Neural cell (in vitro differentiated cells): ENCODE measurements around the gene MINK1. TPM values are rescaled to one million over a fixed set of nuclear protein-coding genes. Genes with fewer than 3 reads are reported as not detected.

Experiments
- H2AFZ ChIP-seq: fragments of 200-600, 300-800 bp; sonication (generic), shearing (Covaris generic); 2 replicates; pipeline ENCODE4 v1.6.0; 2014; ENCODE audit warnings: low read depth, mild to moderate bottlenecking, antibody characterized with exemption, low read length, moderate library complexity
- H3F3A ChIP-seq: fragments of 200-600 bp; shearing (Covaris generic); 2 replicates; pipeline ENCODE4 v1.6.1; 2016; ENCODE audit warnings: mild to moderate bottlenecking, moderate library complexity, mixed read lengths, antibody characterized with exemption, low read length; ENCODE audit not compliant: insufficient read depth, poor library complexity, severe bottlenecking
- H3K27ac ChIP-seq: fragments of 200-600, 300-800 bp; sonication (generic), shearing (Covaris generic); 2 replicates; pipeline ENCODE4 v1.5.1; 2014; ENCODE audit warnings: mild to moderate bottlenecking, low read length, moderate library complexity
- H3K27me3 ChIP-seq: fragments of 300-800, 200-600 bp; sonication (generic), shearing (Covaris generic); 2 replicates; pipeline ENCODE4 v1.6.0; 2014; ENCODE audit warnings: mild to moderate bottlenecking, low read depth, low read length, moderate library complexity; ENCODE audit not compliant: insufficient read depth
- H3K36me3 ChIP-seq: fragments of 300-800, 200-600 bp; sonication (generic), shearing (Covaris generic); 2 replicates; pipeline ENCODE4 v1.5.1; 2014; ENCODE audit warnings: mild to moderate bottlenecking, antibody characterized with exemption, low read length, moderate library complexity; ENCODE audit not compliant: insufficient read depth
- H3K4me2 ChIP-seq: fragments of 300-800, 200-600 bp; sonication (generic), shearing (Covaris generic); 2 replicates; pipeline ENCODE4 v1.6.0; 2014; ENCODE audit warnings: mild to moderate bottlenecking, low read length
- H3K4me3 ChIP-seq: fragments of 300-800, 200-600 bp; sonication (generic), shearing (Covaris generic); 2 replicates; pipeline ENCODE4 v1.5.1; 2014; ENCODE audit warnings: mild to moderate bottlenecking, low read length, moderate library complexity
- H3K79me2 ChIP-seq: fragments of 200-600 bp; shearing (Covaris generic); replicated peaks from 2 replicates; pipeline ENCODE4 v1.6.0; 2014; ENCODE audit warnings: mild to moderate bottlenecking, low read length, moderate library complexity; ENCODE audit not compliant: insufficient read depth
- H3K9ac ChIP-seq: fragments of 300-800, 200-600 bp; sonication (generic), shearing (Covaris generic); 2 replicates; pipeline ENCODE4 v1.6.1; 2016; ENCODE audit warnings: mild to moderate bottlenecking, low read length, mixed read lengths
- H3K9me2 ChIP-seq: fragments of 200-600 bp; shearing (Covaris generic); 2 replicates; pipeline ENCODE4 v1.6.1; 2016; ENCODE audit warnings: mild to moderate bottlenecking, low read length, mixed read lengths; ENCODE audit not compliant: insufficient read depth
- H3K9me3 ChIP-seq: fragments of 200-600, 300-800 bp; sonication (generic), shearing (Covaris generic); 2 replicates; pipeline ENCODE4 v1.6.1; 2016; ENCODE audit warnings: mild to moderate bottlenecking, mixed run types, low read length, moderate library complexity, mixed read lengths
- H4K20me1 ChIP-seq: fragments of 200-600 bp; shearing (Covaris generic); 2 replicates; pipeline ENCODE4 v1.6.1; 2016; ENCODE audit warnings: mild to moderate bottlenecking, mixed run types; ENCODE audit not compliant: insufficient read depth
- EP300 ChIP-seq: fragments of 450-650 bp; conservative IDR thresholded peaks from 2 replicates; pipeline ENCODE4 v1.6.1; 2014; ENCODE audit warnings: antibody characterized with exemption, mild to moderate bottlenecking, moderate library complexity; ENCODE audit not compliant: poor library complexity, severe bottlenecking
- EZH2 ChIP-seq: fragments of 200-600, 300-800 bp; shearing (Covaris generic), sonication (generic); IDR thresholded peaks from 2 replicates; pipeline ENCODE4 v1.6.1; 2014; ENCODE audit warnings: antibody characterized with exemption, low read length, borderline replicate concordance, mild to moderate bottlenecking; ENCODE audit not compliant: insufficient read depth, poor library complexity, severe bottlenecking
- MXI1 ChIP-seq: fragments of 450-650 bp; conservative IDR thresholded peaks from 2 replicates; pipeline ENCODE4 v1.6.1; 2014; ENCODE audit warnings: antibody characterized with exemption, mild to moderate bottlenecking; ENCODE audit not compliant: poor library complexity, severe bottlenecking
- POLR2AphosphoS5 ChIP-seq: IDR thresholded peaks from 2 replicates; pipeline ENCODE4 v1.6.1; 2012
- RAD21 ChIP-seq: fragments of 450-650 bp; conservative IDR thresholded peaks from 2 replicates; pipeline ENCODE4 v1.6.1; 2014; ENCODE audit warnings: antibody characterized with exemption, mild to moderate bottlenecking, moderate library complexity
- SMC3 ChIP-seq: fragments of 450-650 bp; conservative IDR thresholded peaks from 2 replicates; pipeline ENCODE4 v1.6.1; 2014; ENCODE audit warnings: antibody characterized with exemption, mild to moderate bottlenecking, moderate library complexity; ENCODE audit not compliant: poor library complexity
- TAF1 ChIP-seq: IDR thresholded peaks from 2 replicates; pipeline ENCODE4 v1.6.1; 2012; ENCODE audit warnings: low read depth
- polyA plus RNA-seq: library from polyadenylated mRNA; depleted of rRNA; stranded (reverse); fragments of >200 nt; gene quantifications from 2 replicates; pipeline ENCODE4 v1.2.3, GENCODE V29; 2014
- TF ChIP-seq, protein P1 (sequence below): fragments of 450-650 bp; IDR thresholded peaks from 2 replicates; pipeline ENCODE4 v1.5.1; 2014; ENCODE audit warnings: antibody characterized with exemption, mild to moderate bottlenecking, moderate library complexity; ENCODE audit not compliant: poor library complexity, severe bottlenecking
- TF ChIP-seq, protein P2 (sequence below): IDR thresholded peaks from 2 replicates; pipeline ENCODE4 v1.6.1; 2012; ENCODE audit warnings: borderline replicate concordance

Gene MINK1
- polyA plus RNA-seq, 1 donor from 2014 or later: 38.1 TPM

DNA sequence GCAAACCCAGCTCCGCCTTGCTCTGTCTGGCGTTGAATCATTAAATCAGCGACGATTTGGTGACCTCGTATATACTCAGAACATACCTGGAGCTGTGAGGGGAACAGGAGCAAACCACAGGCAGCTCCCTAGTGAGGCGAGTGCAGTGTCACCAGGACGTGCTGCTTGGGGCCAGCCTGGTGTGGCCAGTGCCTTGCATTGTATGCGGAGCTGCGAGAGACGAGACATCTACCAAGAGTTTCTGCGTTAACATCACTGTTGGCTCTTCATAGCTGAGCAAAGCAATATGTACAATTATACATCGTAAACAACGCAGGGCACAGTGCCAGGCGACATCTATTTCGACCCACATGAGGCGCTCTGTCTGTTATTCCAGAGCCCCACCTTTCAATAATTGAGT lies 27.9 kb downstream of the MINK1 start:
- Histone ChIP-seq H3K36me3 (no peaks in the 10 kb centered on the region), H2AFZ (no peak overlapping the region), H3K4me2 (no peak overlapping the region), H3K79me2 (no peaks in the 10 kb centered on the region), H3F3A (no peaks in the 10 kb centered on the region), H3K27ac (no peak overlapping the region), H3K4me3 (no peak overlapping the region), H4K20me1 (no peaks in the 10 kb centered on the region), H3K27me3 (no peaks in the 10 kb centered on the region), H3K9me2 (no peaks in the 10 kb centered on the region), H3K9me3 (no peaks in the 10 kb centered on the region), H3K9ac (no peak overlapping the region)
- TF ChIP-seq MXI1 (no peak), EP300 (no peak), EZH2 (no peak), SMC3 (no peak)
- TF ChIP-seq, protein P1, sequence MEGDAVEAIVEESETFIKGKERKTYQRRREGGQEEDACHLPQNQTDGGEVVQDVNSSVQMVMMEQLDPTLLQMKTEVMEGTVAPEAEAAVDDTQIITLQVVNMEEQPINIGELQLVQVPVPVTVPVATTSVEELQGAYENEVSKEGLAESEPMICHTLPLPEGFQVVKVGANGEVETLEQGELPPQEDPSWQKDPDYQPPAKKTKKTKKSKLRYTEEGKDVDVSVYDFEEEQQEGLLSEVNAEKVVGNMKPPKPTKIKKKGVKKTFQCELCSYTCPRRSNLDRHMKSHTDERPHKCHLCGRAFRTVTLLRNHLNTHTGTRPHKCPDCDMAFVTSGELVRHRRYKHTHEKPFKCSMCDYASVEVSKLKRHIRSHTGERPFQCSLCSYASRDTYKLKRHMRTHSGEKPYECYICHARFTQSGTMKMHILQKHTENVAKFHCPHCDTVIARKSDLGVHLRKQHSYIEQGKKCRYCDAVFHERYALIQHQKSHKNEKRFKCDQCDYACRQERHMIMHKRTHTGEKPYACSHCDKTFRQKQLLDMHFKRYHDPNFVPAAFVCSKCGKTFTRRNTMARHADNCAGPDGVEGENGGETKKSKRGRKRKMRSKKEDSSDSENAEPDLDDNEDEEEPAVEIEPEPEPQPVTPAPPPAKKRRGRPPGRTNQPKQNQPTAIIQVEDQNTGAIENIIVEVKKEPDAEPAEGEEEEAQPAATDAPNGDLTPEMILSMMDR: no peak

DNA sequence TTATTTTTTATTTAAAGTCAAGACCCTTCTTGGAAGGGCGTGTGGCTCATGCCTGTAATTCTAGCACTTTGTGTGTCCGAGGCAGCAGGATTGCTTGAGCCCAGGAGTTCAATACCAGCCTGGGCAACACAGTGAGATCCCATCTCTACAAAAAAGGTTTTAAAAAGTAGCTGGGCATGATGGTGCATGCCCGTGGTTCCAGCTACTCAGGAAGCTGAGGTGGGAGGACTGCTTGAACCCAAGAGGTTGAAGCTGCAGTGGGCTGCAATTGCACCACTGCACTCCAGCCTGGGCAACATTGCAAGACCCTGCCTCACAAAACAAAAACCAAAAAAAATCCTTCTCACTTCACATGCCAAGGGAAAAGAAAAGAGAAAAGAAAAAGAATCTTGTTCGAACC lies 29.6 kb downstream of the MINK1 start:
- no peaks in the 10 kb centered on the region for H3K9me3 ChIP-seq
- no peaks in the 10 kb centered on the region for H3K79me2 ChIP-seq
- no peak overlapping the region for H3K4me3 ChIP-seq

More for the DNA sequence above, 29.6 kb downstream of the MINK1 start:
- no peak overlapping the region for H2AFZ ChIP-seq
- no peaks in the 10 kb centered on the region for H3K9me2 ChIP-seq
- no peaks in the 10 kb centered on the region for H4K20me1 ChIP-seq
- no peaks in the 10 kb centered on the region for H3F3A ChIP-seq
- no peak overlapping the region for H3K9ac ChIP-seq
- no peaks in the 10 kb centered on the region for H3K27me3 ChIP-seq
- no peak overlapping the region for H3K4me2 ChIP-seq
- no peaks in the 10 kb centered on the region for H3K36me3 ChIP-seq
- no peak overlapping the region for H3K27ac ChIP-seq
- TF ChIP-seq POLR2AphosphoS5: no peak
- TF ChIP-seq RAD21: no peak
- no peak for TF ChIP-seq EP300
- TF ChIP-seq, protein P1: no peak
- TF ChIP-seq EZH2: no peak
- TF ChIP-seq SMC3: no peak
- no peak for TF ChIP-seq TAF1
- TF ChIP-seq, protein P2, sequence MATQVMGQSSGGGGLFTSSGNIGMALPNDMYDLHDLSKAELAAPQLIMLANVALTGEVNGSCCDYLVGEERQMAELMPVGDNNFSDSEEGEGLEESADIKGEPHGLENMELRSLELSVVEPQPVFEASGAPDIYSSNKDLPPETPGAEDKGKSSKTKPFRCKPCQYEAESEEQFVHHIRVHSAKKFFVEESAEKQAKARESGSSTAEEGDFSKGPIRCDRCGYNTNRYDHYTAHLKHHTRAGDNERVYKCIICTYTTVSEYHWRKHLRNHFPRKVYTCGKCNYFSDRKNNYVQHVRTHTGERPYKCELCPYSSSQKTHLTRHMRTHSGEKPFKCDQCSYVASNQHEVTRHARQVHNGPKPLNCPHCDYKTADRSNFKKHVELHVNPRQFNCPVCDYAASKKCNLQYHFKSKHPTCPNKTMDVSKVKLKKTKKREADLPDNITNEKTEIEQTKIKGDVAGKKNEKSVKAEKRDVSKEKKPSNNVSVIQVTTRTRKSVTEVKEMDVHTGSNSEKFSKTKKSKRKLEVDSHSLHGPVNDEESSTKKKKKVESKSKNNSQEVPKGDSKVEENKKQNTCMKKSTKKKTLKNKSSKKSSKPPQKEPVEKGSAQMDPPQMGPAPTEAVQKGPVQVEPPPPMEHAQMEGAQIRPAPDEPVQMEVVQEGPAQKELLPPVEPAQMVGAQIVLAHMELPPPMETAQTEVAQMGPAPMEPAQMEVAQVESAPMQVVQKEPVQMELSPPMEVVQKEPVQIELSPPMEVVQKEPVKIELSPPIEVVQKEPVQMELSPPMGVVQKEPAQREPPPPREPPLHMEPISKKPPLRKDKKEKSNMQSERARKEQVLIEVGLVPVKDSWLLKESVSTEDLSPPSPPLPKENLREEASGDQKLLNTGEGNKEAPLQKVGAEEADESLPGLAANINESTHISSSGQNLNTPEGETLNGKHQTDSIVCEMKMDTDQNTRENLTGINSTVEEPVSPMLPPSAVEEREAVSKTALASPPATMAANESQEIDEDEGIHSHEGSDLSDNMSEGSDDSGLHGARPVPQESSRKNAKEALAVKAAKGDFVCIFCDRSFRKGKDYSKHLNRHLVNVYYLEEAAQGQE: no peak
- TF ChIP-seq MXI1: no peak
